Endodermal cell (in vitro differentiated cells): ENCODE data around the gene CHORDC1. TPM values are rescaled to one million over a fixed set of nuclear protein-coding genes. Genes with fewer than 3 reads are reported as not detected.

Experiments used
- DNase-seq: peaks from one replicate; pipeline ENCODE4 v3.0.0-alpha.2; 2017
- H3K27ac ChIP-seq: 2 replicates; pipeline ENCODE4 v1.5.1; 2013; ENCODE audit warnings: mild to moderate bottlenecking, low read depth, low read length, moderate library complexity
- H3K27me3 ChIP-seq: 2 replicates; pipeline ENCODE4 v1.6.1; 2013; ENCODE audit warnings: mild to moderate bottlenecking, low read length, moderate library complexity; ENCODE audit not compliant: insufficient read depth, control insufficient read depth, poor library complexity, severe bottlenecking
- H3K36me3 ChIP-seq: 2 replicates; pipeline ENCODE4 v1.7.0; 2013; ENCODE audit warnings: mild to moderate bottlenecking, low read length, moderate library complexity; ENCODE audit not compliant: control insufficient read depth, insufficient read depth
- H3K4me1 ChIP-seq: one replicate; pipeline ENCODE4 v1.7.0; 2013; ENCODE audit warnings: low read length; ENCODE audit not compliant: control insufficient read depth, insufficient read depth
- H3K4me3 ChIP-seq: 2 replicates; pipeline ENCODE4 v1.5.1; 2013; ENCODE audit warnings: mild to moderate bottlenecking, low read length, moderate library complexity
- H3K9ac ChIP-seq: 2 replicates; pipeline ENCODE4 v1.6.1; 2013; ENCODE audit warnings: mild to moderate bottlenecking, low read length, moderate library complexity; ENCODE audit not compliant: poor library complexity, severe bottlenecking; ENCODE audit errors: extremely low read depth
- H3K9me3 ChIP-seq: 2 replicates; pipeline ENCODE4 v1.6.1; 2013; ENCODE audit warnings: mild to moderate bottlenecking, low read length, moderate library complexity; ENCODE audit not compliant: control insufficient read depth
- H3K27ac Mint-ChIP-seq: 2 replicates; pipeline ENCODE4 v1.8.0; 2020; ENCODE audit warnings: mixed read lengths
- H3K27me3 Mint-ChIP-seq: 2 replicates; pipeline ENCODE4 v1.8.0; 2021; ENCODE audit warnings: mild to moderate bottlenecking, mixed read lengths; ENCODE audit not compliant: insufficient read depth
- H3K36me3 Mint-ChIP-seq: 2 replicates; pipeline ENCODE4 v1.8.0; 2020; ENCODE audit warnings: low read depth, mixed read lengths
- H3K4me1 Mint-ChIP-seq: 2 replicates; pipeline ENCODE4 v1.8.0; 2020; ENCODE audit warnings: mixed read lengths
- H3K4me3 Mint-ChIP-seq: 2 replicates; pipeline ENCODE4 v1.8.0; 2020; ENCODE audit warnings: mild to moderate bottlenecking, moderate library complexity, mixed read lengths
- H3K9me3 Mint-ChIP-seq: 2 replicates; pipeline ENCODE4 v1.8.0; 2020; ENCODE audit warnings: mild to moderate bottlenecking, mixed read lengths
- CTCF ChIP-seq: fragments of 200-600 bp; sonication (generic); conservative IDR thresholded peaks from 2 replicates; pipeline ENCODE4 v1.5.0; 2021; ENCODE audit warnings: antibody characterized with exemption, mild to moderate bottlenecking
- WGBS, 2 experiments: methylation state at CpG; one replicate each; pipeline versions ENCODE4 v1.1.5 to v1.1.7; 2013; ENCODE audit warnings: missing lambda C conversion rate in 2 of 2, mixed read lengths in 1 of 2; ENCODE audit not compliant: insufficient coverage in 1 of 2, insufficient read length in 1 of 2; 5-methylcytosine and 5-hydroxymethylcytosine counted together
- total RNA-seq, 2 donors: library from RNA; stranded (reverse); fragmentation: NEBNext Ultra II Directional in 1 of 2; extraction: Animal tissue kit (Norgen Biotek cat#: 25700) in 1 of 2; gene quantifications; 2 replicates in 1 of 2; 3 replicates in 1 of 2; pipeline ENCODE4 v1.2.1, GENCODE V29; 2021

Gene CHORDC1
- total RNA-seq, 2 donors from 2014 or later, result 54.6 to 56.9 TPM

DNA sequence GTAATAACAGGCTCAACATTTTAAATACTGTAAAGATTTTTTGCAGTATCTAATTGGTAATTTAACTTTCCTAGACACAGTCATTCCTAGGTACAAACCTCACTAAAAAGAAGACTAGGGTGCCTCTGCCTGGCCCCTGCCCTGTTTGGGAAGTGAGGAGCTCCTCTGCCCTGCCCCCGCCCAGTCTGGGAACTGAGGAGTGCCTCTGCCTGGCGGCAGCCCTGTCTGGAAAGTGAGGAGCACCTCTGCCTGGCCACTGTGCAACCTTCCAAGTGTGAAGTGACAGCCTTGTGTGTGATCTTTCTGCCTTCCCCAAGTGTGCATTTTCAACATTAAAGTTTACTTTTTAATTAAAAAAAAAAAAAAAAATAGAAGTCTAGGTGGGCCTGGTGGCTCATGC, 4.2 kb downstream of the CHORDC1 start:
- Histone ChIP-seq H3K4me1 (peaks cover 4% of the 10 kb centered on the region), H3K4me3 (no peak overlapping the region), H3K9ac (no peak overlapping the region), H3K27ac (no peak overlapping the region), H3K9me3 (peaks cover 21% of the 10 kb centered on the region), H3K36me3 (peaks cover 53% of the 10 kb centered on the region), H3K27me3 (no peaks in the 10 kb centered on the region)
- Mint-ChIP-seq H3K27me3 (no peaks in the 10 kb centered on the region), H3K36me3 (peaks cover 26% of the 10 kb centered on the region), H3K4me3 (no peak overlapping the region), H3K4me1 (peaks cover 19% of the 10 kb centered on the region), H3K27ac (no peak overlapping the region), H3K9me3 (peaks cover 16% of the 10 kb centered on the region)
- 88% methylated on average over 2 of the region's 2 CpGs; no CpG with 5 or more reads in 1 of the 2 experiments for WGBS, 2 experiments
- TF ChIP-seq CTCF, result no peak
- peak; percentile 69 for DNase-seq

DNA sequence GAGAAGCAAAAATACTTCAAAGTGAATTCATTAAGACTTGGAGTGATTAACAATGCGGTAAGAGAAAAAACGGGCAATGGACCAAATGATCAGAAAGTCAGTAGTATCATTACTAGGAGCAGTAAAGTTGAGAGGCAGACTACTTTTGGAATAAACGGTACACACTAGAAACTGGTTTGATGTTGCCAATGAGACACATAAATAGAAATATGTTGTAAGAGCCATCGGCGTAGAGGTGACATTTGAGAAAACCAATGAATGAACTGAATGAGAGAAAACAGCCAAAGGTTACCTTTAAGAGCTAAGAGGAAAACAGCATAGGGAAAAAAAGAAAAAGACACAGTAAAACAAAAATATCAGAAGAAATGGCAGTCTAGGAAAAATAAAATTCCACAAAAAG, 6.2 kb downstream of the CHORDC1 start:
- peaks cover 4% of the 10 kb centered on the region for H3K4me1 ChIP-seq
- no peaks in the 10 kb centered on the region for H3K27me3 ChIP-seq
- H3K9me3 Mint-ChIP-seq, result peaks cover 16% of the 10 kb centered on the region
- H3K36me3 ChIP-seq, result peaks cover 72% of the 10 kb centered on the region
- no peaks in the 10 kb centered on the region for H3K27me3 Mint-ChIP-seq
- H3K9ac ChIP-seq, result no peak overlapping the region
- H3K4me1 Mint-ChIP-seq, result peaks cover 12% of the 10 kb centered on the region
- no peak for DNase-seq
- no peak for TF ChIP-seq CTCF
- WGBS, 2 experiments, result 93 to 98% methylated on average over 5 of the region's 5 CpGs
- no peak overlapping the region for H3K27ac ChIP-seq
- H3K4me3 Mint-ChIP-seq, result no peak overlapping the region
- peaks cover 42% of the 10 kb centered on the region for H3K36me3 Mint-ChIP-seq
- H3K27ac Mint-ChIP-seq, result no peak overlapping the region
- no peak overlapping the region for H3K4me3 ChIP-seq
- peaks cover 21% of the 10 kb centered on the region for H3K9me3 ChIP-seq

DNA sequence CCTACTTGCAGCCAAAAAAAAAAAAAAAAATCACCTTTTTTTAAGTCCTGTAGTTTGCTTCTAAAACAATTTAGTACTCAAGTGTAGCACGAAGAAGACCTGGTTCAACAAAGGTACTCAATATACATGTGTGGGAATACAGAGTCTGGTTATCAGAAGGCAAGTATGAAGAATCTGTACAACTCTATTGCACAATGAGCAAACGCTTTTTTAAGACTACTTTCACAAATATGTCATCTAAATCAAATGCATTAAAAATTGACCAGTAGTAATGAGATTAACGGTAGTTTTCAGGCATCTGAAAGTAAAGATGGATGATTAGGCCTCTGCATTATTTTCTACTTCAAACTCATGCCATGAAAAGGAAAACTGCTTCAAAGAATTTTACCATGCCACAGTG, 9.5 kb downstream of the CHORDC1 start:
- no peak for TF ChIP-seq CTCF
- no peaks in the 10 kb centered on the region for H3K4me1 Mint-ChIP-seq
- no peaks in the 10 kb centered on the region for H3K27me3 ChIP-seq
- DNase-seq, result no peak
- H3K27ac Mint-ChIP-seq, result no peak overlapping the region
- no peak overlapping the region for H3K4me3 ChIP-seq
- H3K27me3 Mint-ChIP-seq, result no peaks in the 10 kb centered on the region
- H3K9me3 ChIP-seq, result no peaks in the 10 kb centered on the region
- peaks cover 84% of the 10 kb centered on the region for H3K36me3 ChIP-seq
- no peaks in the 10 kb centered on the region for H3K9me3 Mint-ChIP-seq
- WGBS, 2 experiments, result 89% methylated on average over 3 of the region's 3 CpGs; no CpG with 5 or more reads in 1 of the 2 experiments
- no peak overlapping the region for H3K27ac ChIP-seq
- H3K36me3 Mint-ChIP-seq, result peaks cover 38% of the 10 kb centered on the region
- H3K4me1 ChIP-seq, result no peaks in the 10 kb centered on the region
- no peak overlapping the region for H3K9ac ChIP-seq
- no peak overlapping the region for H3K4me3 Mint-ChIP-seq
